ENCODE results near the gene BOD1.

GRCh38 chr5:173582216-173583111 is 34.0 kb downstream of the BOD1 start:
- no peak for TF ChIP-seq EGR1 (IDR thresholded peaks at IDR 0.05; ENCODE audit: borderline replicate concordance, low read depth, low read length)
- TF ChIP-seq HDAC6 (IDR thresholded peaks at IDR 0.05; ENCODE audit: low read depth, low read length) = no peak
- no peak for TF ChIP-seq EP300 (IDR thresholded peaks at IDR 0.05; ENCODE audit: borderline replicate concordance in 1 of 2, low read depth in 2 of 2, low read length in 2 of 2)
- TF ChIP-seq KDM1A (IDR thresholded peaks at IDR 0.05; ENCODE audit: borderline replicate concordance, low read length) = no peak
- TF ChIP-seq CTCF (IDR thresholded peaks at IDR 0.05; ENCODE audit: control extremely low read depth in 1 of 3, insufficient read depth in 1 of 3, low read depth in 1 of 3, low read length in 3 of 3) = no peak
- TF ChIP-seq, protein P1, sequence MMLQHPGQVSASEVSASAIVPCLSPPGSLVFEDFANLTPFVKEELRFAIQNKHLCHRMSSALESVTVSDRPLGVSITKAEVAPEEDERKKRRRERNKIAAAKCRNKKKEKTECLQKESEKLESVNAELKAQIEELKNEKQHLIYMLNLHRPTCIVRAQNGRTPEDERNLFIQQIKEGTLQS (IDR thresholded peaks at IDR 0.05; ENCODE audit: insufficient read depth, low read depth, low read length) = no peak
- TF ChIP-seq BCL11A (IDR thresholded peaks at IDR 0.05; ENCODE audit: low read depth in 2 of 2, low read length in 2 of 2) = no peak
- no peak for TF ChIP-seq SIX5 (IDR thresholded peaks at IDR 0.05; ENCODE audit: low read depth, low read length)
- TF ChIP-seq SP2 (IDR thresholded peaks at IDR 0.05; ENCODE audit: low read length) = no peak
- no peak for TF ChIP-seq JUND (IDR thresholded peaks at IDR 0.05; ENCODE audit: low read length)
- TF ChIP-seq TEAD4 (IDR thresholded peaks at IDR 0.05; ENCODE audit: low read depth, low read length) = no peak

Data from H1 (cell line).